Sciatic nerve (tissue), 2 donors: Measurements from ENCODE around the gene TBL1X. TPM values are rescaled to one million over a fixed set of nuclear protein-coding genes. Genes with fewer than 3 reads are reported as not detected.

Experiments used
- ATAC-seq: fragments of 200-7000 bp; cut with Tn5 transposase; one replicate; pipeline ENCODE4 v1.9.1; 2020; ENCODE audit warnings: mild to moderate bottlenecking, moderate library complexity
- DNase-seq: peaks from one replicate; pipeline ENCODE4 v3.0.0-alpha.2; 2020; ENCODE audit warnings: low spot score
- intact Hi-C: fragments of 100-400 bp; cut with DNase I; formaldehyde crosslinking; loops from one replicate; pipeline ENCODE4 v1.14.2; 2022
- total RNA-seq: library from RNA; stranded (reverse); fragmentation: NEBNext Ultra II Directional; extraction: Animal tissue kit (Norgen Biotek cat#: 25700); gene quantifications from one replicate; pipeline ENCODE4 v1.2.1, GENCODE V29; 2021
- donor health status: DM: no; HTN: no; CAD: no.
- donor health status: DM: no; HTN: no; CAD: no.

The TBL1X gene
- total RNA-seq, 1 donor from 2014 or later, result 27.2 TPM

DNA sequence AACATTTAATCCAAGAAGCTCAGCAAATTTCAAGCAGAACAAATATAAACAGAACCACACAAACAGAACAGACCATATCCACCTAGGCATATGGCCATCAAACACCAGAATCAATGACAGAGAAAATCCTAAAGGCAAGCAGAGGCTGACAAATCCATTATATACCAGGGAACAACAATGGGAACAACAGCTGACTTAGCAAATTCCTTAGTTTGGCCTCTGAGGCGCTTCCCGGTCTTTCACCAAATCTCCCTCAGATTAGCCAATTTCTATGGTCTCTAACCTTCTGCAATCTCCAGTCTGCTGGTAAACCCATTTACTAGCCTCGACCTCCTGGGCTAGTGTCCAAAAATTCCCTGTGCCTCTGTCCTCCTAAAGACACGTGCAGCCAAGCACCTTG, 241.6 kb downstream of the TBL1X start:
- intact Hi-C loops, result no loop called here
- no peak for DNase-seq
- ATAC-seq, result no peak

DNA sequence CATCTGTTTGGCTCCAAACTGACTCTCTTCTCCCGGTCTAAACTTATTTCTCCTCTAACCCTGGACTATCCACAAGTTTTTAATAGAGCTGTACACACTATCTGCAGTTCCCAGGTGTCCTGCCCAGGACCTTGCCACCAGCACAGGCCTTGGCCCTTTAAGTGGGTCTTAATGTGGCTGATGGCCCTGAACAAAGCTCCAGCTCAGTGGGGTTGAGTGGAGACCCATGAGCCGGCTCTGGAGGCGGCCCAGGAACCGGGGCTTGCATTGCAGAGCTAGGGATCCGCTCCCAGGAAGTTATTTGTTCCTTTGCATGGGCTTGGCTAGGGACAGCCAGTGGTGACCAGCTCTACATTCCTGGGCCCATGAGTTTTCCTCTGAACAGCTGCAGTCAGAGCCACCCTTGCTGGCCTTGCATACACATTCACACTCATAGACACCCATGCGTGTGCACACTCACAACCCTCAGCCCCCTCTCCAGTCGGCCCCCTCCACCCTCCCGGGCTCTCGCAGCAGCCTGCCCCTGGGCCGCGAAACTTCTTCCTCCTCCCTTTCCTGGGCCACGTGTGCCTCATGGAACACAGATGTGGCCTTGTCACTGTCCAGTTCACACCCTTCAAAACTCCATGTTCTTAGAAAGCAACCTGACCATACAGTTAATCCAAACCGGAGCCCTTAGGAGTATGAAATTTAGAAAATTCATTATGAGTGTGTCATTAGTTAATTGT, 242.6 kb downstream of the TBL1X start:
- intact Hi-C loops, result no loop called here
- DNase-seq (no peak), ATAC-seq (peak; percentile 21)

DNA sequence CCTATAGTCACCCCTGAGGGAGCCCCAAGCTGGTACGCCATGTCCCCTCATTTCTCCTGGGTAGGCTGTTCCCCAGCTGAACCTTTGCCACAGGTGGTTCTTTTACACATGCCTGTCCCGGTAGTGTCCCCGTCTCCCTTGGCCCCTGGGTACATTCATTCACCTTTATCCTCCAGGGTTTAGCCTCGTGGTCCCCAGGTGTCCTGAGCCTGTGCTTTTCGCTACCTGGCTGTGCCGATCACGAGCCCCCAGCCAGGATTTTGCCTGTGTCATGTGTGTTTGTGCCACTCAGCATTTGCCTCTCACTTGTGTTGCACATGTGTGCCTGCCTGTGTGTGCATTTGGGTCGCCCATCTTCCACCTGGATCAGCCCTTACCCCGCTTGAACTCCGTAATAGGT, 243.2 kb downstream of the TBL1X start:
- DNase-seq, result no peak
- intact Hi-C loops, result no loop called here
- ATAC-seq, result no peak

DNA sequence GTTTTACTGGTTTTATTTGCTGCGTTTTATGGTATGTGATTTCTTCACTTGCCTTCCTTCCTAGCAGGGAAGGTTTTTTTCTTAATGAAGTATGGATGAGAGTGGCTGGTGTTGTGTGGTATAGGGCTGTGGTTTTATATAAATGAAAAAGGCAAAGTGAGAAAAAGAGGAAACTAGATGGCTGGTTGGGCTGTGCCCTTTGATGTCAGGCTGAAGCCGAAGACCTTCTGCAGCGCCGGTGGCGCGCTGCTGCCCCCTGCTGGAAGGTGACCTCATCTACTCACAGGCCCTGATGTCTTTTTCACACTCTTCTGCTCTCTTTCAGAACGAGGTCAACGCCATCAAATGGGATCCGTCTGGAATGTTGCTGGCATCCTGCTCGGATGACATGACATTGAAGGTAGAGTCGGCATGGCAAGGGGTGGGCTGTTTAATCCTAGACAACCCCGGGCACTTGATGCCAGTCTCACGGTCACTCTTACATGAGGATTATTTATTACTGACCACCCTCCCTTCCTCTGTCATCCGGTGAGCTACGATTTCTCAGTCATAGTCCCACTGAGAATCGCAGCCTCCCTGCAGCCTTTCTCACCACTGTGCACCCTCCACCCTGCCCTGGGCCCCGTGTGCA, 244.2 kb downstream of the TBL1X start:
- ATAC-seq, result peak; percentile 83
- intact Hi-C loops, result no loop called here
- DNase-seq, result peak; percentile 89

DNA sequence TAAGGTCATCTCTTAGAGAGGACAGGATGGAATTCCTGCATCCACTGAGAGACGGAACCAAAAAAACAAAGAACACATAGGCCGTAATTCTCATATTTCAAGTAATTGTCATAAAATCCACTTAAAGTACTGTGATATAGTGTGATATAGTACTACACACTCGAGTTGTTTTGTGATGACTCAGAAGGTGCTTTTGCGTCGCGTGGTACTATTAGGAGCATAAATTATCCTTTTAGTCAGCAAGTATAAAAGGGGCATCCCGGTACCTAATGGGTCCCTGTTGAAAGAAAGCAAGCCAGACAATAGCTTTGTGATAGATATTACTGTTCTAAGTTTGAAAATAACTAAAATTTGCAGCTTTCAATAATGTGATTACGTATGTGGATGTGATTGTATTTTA, 245.5 kb downstream of the TBL1X start:
- intact Hi-C loops, result no loop called here
- DNase-seq, result no peak
- ATAC-seq, result no peak

DNA sequence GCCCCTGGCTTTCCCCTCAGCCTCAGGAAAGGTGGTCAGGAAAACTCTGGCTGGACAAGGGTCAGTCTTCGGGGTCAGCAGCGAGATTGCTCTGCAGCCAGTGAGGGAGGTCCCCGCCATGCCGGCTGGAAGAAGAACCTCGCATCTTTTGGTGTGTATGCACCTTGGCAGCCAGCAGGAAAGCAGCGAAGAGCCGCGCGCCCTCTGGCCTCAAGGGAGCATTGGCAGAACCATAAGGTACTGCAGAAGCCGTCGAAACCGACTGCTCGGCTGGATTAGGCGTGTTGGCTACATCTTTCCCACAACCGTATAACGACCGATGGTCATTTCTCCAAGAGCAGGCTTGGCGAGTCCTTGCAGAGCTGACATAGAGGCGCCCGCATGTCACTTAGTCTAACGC, 252.5 kb downstream of the TBL1X start:
- intact Hi-C loops, result no loop called here
- ATAC-seq (no peak), DNase-seq (no peak)

DNA sequence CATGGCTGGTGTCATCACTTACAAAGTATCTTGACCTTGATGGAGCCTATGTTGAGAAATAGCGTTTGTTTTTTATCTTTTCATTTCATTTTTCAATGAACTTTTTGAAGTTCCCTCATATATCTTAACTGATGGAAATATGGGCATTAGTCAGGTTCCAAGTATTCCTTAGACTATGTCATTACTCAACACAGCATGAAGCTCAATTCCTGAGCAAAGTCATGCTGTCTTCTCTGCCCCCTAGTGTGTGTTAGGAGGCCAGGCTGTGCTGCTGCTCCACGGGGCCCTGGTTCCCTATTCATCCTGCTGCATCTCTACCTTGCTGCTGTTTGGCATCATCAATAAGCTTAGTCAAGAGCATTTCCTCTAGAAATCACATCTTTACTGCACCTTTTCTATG, 259.9 kb downstream of the TBL1X start:
- intact Hi-C loops, result no loop called here
- no peak for ATAC-seq
- no peak for DNase-seq

DNA sequence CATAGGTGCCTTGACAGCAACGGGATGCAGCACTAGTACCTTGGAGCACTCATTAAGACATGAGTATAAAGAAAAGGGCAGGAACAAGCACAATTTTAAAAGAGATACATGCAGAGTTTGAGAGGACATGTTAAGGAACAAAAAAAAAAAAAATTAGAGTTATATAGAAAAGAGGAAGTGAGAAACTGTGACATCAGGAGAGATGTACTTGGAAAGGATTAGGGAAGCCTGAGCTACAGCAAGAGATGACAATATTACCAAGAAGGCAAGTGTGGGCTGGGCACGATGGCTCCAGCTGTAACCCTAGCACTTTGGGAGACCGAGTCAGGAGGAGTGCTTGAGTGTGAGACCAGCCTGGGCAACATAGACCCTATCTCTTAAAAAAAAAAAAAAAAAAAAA, 263.4 kb downstream of the TBL1X start:
- ATAC-seq (no peak), DNase-seq (no peak)
- intact Hi-C loops, result no loop called here

DNA sequence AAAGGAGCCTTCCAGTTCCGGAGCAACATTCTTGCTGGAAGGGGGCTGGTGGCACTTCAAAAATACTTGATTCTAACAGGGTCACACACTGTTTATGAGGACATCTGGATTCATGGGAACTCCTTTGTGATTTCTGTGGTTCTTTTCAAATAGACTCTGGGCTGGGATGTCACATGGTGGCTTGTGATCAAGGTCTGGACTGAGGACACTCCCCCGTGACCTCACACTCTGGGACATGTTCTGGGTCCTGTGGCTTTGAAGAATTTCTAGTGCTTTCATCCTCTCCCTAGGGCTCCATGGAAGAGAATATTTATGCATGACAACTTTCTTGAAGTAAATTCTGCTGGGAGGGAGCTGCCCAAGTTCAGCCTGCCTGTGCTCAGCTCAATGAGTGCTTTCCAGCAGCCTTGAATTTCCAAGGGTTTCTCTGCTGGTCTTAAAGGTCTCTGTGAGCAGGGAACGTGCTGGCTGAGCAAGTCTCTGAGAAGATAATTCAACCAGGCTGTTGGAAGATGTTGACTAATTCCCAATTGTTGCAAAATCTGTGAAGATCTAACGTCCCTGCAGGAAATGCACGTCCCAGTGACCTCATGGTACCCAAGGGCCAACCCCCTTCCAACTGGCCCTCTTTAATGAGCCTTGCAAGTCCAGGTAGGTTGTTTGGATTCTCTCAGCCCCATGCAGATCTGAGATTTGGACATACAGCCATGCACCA, 264.5 kb downstream of the TBL1X start:
- intact Hi-C loops, result no loop called here
- ATAC-seq (no peak), DNase-seq (no peak)

DNA sequence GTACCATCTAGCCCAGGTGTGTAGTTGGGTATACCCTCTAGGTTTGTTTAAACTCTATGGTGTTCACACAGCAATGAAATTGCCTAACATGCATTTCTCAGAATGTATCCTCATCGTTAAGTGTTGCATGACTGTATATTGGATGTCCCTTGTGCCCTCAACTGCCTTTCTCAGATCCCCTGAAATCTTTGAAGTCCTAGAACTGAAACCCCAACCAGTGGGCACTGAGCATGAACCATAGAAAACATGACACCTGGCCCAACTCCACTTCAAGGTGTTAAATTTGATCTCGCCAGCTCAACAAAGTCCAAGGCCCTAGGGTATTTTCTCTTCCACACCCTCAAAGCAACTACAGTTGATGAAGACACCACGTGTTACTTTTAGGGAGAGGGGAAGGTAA, 265.2 kb downstream of the TBL1X start:
- ATAC-seq, result no peak
- DNase-seq, result no peak
- intact Hi-C loops, result no loop called here

DNA sequence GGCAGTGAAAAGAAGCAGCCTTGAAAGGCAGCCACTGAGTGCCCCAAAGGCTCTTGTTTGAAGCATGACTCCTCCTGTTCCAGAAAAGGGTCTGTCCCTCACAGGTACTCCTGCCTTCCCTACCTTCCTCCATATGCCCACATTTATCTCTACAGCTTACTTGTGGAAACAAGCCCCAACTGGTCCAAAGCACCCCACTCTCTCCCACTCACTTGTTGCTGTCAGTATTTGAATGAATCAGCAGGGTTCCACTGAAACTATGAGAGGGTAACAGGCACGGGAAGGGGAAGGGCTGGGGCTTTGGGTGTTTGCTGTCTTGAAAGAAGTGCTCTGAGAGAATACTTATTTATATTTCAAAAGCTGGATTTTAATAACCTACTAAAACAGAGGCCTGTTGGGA, 265.9 kb downstream of the TBL1X start:
- intact Hi-C loops, result no loop called here
- no peak for ATAC-seq
- no peak for DNase-seq

DNA sequence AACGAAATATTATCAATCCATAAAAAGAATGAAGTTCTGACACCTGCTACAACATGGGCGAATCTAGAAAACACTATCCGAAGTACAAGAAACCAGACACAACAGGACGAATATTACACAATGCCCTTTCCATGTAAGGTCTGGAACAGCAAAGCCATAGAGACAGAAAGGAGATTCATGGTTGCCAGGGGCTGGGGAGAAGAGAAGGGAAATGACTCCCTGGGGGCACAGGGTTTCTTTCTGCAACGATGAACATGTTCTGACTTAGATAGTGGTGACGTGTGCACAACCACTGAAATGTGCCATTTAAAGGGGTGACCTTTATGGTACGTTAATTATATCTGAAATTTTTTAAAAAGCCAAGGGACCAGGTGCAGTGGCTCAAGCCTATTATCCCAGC, 272.5 kb downstream of the TBL1X start:
- ATAC-seq (no peak), DNase-seq (no peak)
- intact Hi-C loops, result no loop called here

DNA sequence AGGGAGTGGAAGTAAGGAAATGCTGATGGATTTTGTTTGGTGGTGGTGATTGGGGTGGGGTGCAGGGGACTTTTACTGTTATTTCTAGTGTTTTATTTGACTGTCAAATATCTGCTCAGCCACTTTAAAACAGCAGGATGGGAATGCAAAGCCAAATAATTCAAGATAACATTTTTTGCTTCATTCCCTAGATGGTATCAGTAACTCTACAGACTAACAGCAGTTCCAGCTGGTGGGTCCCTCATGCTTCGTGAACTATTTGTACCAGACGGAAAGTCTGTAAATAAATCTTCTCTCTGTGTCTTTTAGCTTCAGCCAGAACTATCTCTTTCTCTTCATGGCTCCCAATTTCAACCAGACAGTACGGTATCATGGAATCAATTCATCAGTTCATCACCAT, 273.3 kb downstream of the TBL1X start:
- no peak for ATAC-seq
- intact Hi-C loops, result no loop called here
- DNase-seq, result no peak

DNA sequence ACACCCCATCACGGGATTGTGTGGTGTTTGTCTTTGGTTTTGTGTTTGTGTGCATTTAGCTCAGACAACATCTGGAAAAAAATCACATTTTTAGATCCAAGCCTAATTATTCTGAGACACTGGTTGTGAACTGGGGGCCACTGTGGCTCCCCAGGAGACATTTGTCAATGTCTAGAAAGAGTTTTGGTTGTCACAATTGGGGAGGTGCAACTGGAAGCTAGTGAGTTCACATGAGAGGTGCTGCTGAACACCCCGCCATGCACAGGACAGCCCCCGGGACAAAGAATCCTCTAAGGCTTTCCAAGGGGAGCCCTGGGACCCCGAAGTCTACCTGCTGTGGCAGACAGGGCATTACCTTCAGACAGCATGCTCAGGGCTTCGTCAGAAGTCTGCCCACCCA, 274.3 kb downstream of the TBL1X start:
- no peak for ATAC-seq
- intact Hi-C loops, result no loop called here
- no peak for DNase-seq

DNA sequence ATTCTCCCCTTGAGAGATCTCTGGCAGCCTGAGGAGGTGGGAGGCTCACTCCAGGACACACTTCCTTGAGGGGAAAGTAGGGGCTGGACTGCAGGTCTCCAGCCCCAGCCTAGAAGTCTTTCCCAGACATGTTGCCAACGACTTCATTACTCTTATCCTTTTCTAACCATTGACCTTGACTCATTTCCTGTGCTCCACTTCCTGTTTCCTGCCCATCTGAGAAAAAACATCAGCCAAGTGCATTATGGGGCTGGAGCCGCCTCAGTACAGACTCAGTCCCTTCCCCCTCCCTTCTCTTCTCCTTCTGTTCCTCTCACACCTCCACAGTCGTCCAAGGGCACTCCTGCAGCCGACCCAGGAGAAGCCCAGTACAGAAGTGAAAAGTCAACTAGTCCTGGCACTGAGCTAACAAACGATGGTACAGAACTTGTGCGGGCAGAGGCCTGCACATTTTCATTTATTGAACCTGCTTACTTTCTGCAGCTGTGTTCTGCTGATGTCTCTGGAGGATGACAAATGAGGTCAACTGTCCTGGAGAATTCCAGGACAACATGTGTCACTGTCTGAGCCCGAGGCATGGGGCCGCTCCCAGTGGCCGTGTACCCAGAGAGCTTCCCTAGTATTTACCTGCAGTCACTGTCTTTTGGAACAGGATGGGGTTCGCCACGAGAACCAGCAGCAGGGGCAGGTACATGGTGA, 280.7 kb downstream of the TBL1X start:
- no peak for ATAC-seq
- intact Hi-C loops, result no loop called here
- no peak for DNase-seq

DNA sequence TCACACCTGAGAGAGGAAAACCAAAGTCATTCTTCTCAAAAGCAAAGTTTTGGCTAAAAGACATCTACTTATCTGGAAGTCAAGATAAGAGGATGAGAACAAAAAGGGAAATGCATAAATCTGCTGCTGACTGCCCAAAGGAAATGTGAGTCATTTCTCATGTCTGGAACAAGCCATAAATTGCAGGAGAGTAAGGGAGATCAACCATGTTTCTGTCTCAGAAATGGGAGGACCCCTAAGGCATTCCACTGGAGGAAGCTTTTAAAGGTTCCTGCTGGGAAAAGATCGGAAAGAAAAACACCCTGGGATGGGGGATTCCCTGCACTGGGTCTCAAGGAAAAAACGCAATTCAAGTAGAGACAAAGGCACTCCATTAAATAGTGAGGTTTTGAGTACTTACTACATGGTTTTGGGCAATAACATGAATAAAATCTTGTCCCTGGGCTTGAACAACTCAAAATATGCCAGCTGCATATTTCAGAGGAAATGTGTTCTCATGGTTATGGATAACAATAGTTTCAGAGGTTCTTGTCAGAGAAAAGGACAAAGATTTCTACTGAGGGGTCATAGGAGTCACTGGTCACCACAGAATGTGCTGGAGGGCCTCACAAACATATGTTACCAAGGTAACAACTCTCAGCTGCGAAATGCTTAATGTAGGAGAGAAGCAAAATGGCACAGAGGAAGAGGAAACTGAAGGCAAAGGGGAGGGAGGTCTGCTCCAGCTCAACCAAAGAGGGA, 281.5 kb downstream of the TBL1X start:
- intact Hi-C loops, result no loop called here
- ATAC-seq, result no peak

DNA sequence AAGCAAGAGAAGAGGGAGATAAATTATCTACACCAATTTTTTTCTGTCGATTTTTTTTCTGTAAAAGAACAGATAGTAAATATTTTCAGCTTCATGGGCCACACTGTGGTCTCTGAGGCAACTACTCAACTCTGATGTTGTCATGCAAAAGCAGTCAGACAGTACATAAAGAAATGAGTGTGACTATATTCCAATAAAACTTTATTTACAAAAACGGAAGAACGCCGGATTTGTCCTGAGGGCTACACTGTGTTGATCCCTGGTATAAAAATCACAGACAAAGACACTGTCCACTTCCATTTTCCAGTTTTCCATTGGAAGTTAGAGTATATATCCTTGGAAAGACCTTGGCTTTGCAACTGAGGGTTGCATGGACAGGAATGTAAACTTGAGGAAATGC, 282.8 kb downstream of the TBL1X start:
- no peak for DNase-seq
- no peak for ATAC-seq
- intact Hi-C loops, result no loop called here

More for the DNA sequence above, 281.5 kb downstream of the TBL1X start:
- DNase-seq, result no peak

DNA sequence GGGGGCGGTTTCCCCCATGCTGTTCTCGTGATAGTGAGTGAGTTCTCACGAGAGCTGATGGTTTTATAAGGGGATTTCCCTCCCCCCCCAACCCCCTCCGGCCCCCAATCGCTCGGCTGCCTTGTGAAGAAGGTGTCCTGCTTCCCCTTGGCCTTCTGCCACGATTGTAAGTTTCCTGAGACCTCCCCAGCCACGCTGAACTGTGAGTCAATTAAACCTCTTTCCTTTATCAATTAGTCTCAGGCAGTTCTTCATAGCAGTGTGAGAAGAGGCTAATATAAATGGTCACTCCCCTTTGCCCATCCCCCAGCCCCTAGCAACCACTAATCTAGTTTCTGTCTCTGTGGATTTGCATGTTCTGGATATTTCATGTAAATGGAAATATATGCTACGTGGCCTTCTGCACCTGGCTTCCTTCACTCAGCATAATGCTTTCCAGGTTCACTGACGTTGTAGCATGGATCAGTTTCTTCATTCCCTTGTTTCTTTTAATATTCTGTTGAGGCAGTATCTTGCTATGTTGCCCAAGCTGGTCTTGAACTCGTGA, 284.4 kb downstream of the TBL1X start:
- intact Hi-C loops, result no loop called here
- ATAC-seq (no peak), DNase-seq (no peak)

DNA sequence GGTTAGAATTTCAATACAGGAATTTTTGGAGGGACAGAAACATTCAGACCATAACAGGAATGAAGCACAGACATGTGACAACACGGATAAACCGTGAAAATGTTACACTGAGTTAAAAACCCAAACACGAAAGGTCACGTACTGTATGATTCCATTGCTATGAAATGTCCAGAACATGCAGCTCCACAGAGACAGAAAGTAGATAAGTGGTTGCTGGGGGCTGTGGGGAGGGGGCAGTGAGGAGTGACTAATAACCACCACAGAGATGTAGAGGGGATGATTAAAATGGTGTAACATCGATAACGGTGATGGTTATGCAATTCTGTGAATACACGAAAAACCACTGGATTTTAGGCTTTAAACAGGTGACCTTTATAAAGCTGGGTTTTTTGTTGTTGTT, 292.5 kb downstream of the TBL1X start:
- DNase-seq (no peak), ATAC-seq (no peak)
- intact Hi-C loops, result no loop called here
